Measurements from ENCODE around the gene WFDC6.

The WFDC6 gene

GRCh38 chr20:45518282-45518681 lies 21.0 kb downstream of the WFDC6 start:
- Histone ChIP-seq H3K4me1 (ENCODE audit: control insufficient read depth, insufficient read depth, low read length) (no peaks in the 10 kb centered on the region), H3K9me3 (ENCODE audit: control insufficient read depth, insufficient read depth, low read depth, low read length) (no peaks in the 10 kb centered on the region), H3K27me3 (ENCODE audit: control insufficient read depth, insufficient read depth, low read length) (peaks cover 22% of the 10 kb centered on the region)

DNA sequence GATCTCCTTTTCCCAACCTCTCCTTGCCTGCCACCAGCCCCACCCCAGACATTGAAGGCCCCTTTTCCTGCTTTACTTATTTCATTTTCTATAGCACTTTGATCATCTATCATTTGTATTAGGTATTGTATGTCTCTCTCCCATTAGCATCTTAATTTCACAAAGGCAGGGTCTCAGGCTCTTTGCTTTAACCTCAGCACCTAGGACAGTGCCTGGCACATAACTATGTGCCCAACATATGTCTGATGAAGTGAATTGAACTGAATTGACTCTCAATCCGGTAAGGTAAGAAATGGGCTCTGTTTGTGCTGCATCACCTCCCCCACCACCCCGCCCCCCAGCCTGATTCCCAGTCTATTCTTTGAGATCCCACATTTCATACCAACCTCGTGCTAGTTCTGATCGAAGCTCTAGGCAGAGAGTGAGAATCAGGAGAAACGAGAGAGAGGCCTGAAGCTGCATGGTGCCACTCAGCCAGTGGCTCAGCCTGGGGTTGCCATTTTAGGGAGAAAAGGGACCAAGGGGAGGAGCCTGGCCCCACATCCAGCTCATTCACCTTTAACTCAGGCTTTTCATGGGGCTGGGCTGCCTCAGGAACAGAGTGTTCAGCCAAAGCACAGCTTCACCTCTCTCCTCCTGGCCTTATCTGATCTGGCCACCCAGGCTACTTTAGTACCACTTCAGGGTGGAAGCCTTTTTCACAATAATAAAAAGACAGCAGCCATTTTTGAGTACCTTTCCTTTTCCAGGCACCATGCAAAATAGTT lies 24.0 kb downstream of the WFDC6 start, which contains the start of gene SPINT3:
Gene SPINT3, minus strand, starts transcription at position 476 of the 767 bp plus-strand sequence. Its CDS starts 14 bp downstream, at position 462.
- H3K27me3 ChIP-seq (ENCODE audit: control insufficient read depth, insufficient read depth, low read length), result peaks cover 20% of the 10 kb centered on the region; the same call in 1 of the 2 replicates

More at GRCh38 chr20:45518282-45518681, 21.0 kb downstream of the WFDC6 start:
- no peak overlapping the region for H3K4me3 ChIP-seq (ENCODE audit: low read depth, low read length)
- no peak overlapping the region for H3K9ac ChIP-seq (ENCODE audit: low read length)
- H3K36me3 ChIP-seq (ENCODE audit: control insufficient read depth, insufficient read depth, low read length), result no peaks in the 10 kb centered on the region
- no peak overlapping the region for H3K27ac ChIP-seq (ENCODE audit: low read depth, low read length)

GRCh38 chr20:45510242-45510862 lies 28.9 kb downstream of the WFDC6 start:
- Histone ChIP-seq H3K4me1 (ENCODE audit: control insufficient read depth, insufficient read depth, low read length) (no peaks in the 10 kb centered on the region), H3K27ac (ENCODE audit: low read depth, low read length) (no peak overlapping the region), H3K36me3 (ENCODE audit: control insufficient read depth, insufficient read depth, low read length) (no peaks in the 10 kb centered on the region), H3K4me3 (ENCODE audit: low read depth, low read length) (no peak overlapping the region), H3K27me3 (ENCODE audit: control insufficient read depth, insufficient read depth, low read length) (peaks cover 20% of the 10 kb centered on the region; the same call in 1 of the 2 replicates), H3K9ac (ENCODE audit: low read length) (no peak overlapping the region), H3K9me3 (ENCODE audit: control insufficient read depth, insufficient read depth, low read depth, low read length) (no peaks in the 10 kb centered on the region)

More for the DNA sequence above, 24.0 kb downstream of the WFDC6 start, which contains the start of gene SPINT3:
- H3K4me3 ChIP-seq (ENCODE audit: low read depth, low read length), result no peak within 1 kb of the TSS
- H3K4me1 ChIP-seq (ENCODE audit: control insufficient read depth, insufficient read depth, low read length), result no peaks in the 10 kb centered on the region
- H3K9ac ChIP-seq (ENCODE audit: low read length), result no peak within 1 kb of the TSS
- H3K27ac ChIP-seq (ENCODE audit: low read depth, low read length), result no peak within 1 kb of the TSS
- H3K36me3 ChIP-seq (ENCODE audit: control insufficient read depth, insufficient read depth, low read length), result no peaks in the 10 kb centered on the region
- H3K9me3 ChIP-seq (ENCODE audit: control insufficient read depth, insufficient read depth, low read depth, low read length), result no peaks in the 10 kb centered on the region

GRCh38 chr20:45509091-45509490 lies 30.2 kb downstream of the WFDC6 start:
- Histone ChIP-seq H3K27me3 (ENCODE audit: control insufficient read depth, insufficient read depth, low read length) (peaks cover 23% of the 10 kb centered on the region; the same call in 1 of the 2 replicates), H3K36me3 (ENCODE audit: control insufficient read depth, insufficient read depth, low read length) (no peaks in the 10 kb centered on the region), H3K4me1 (ENCODE audit: control insufficient read depth, insufficient read depth, low read length) (no peaks in the 10 kb centered on the region), H3K27ac (ENCODE audit: low read depth, low read length) (no peak overlapping the region), H3K4me3 (ENCODE audit: low read depth, low read length) (no peak overlapping the region), H3K9me3 (ENCODE audit: control insufficient read depth, insufficient read depth, low read depth, low read length) (no peaks in the 10 kb centered on the region), H3K9ac (ENCODE audit: low read length) (no peak overlapping the region)

- no peak overlapping the region for H3K9ac ChIP-seq (ENCODE audit: low read length)
- no peaks in the 10 kb centered on the region for H3K4me1 ChIP-seq (ENCODE audit: control insufficient read depth, insufficient read depth, low read length)
- H3K27ac ChIP-seq (ENCODE audit: low read depth, low read length), result no peak overlapping the region
- H3K36me3 ChIP-seq (ENCODE audit: control insufficient read depth, insufficient read depth, low read length), result no peaks in the 10 kb centered on the region
- no peak overlapping the region for H3K4me3 ChIP-seq (ENCODE audit: low read depth, low read length)
- no peaks in the 10 kb centered on the region for H3K9me3 ChIP-seq (ENCODE audit: control insufficient read depth, insufficient read depth, low read depth, low read length)
- peaks cover 16% of the 10 kb centered on the region; the same call in 1 of the 2 replicates for H3K27me3 ChIP-seq (ENCODE audit: control insufficient read depth, insufficient read depth, low read length)
Observed at GRCh38 chr20:45508068-45508886, 31.0 kb downstream of the WFDC6 start.

DNA sequence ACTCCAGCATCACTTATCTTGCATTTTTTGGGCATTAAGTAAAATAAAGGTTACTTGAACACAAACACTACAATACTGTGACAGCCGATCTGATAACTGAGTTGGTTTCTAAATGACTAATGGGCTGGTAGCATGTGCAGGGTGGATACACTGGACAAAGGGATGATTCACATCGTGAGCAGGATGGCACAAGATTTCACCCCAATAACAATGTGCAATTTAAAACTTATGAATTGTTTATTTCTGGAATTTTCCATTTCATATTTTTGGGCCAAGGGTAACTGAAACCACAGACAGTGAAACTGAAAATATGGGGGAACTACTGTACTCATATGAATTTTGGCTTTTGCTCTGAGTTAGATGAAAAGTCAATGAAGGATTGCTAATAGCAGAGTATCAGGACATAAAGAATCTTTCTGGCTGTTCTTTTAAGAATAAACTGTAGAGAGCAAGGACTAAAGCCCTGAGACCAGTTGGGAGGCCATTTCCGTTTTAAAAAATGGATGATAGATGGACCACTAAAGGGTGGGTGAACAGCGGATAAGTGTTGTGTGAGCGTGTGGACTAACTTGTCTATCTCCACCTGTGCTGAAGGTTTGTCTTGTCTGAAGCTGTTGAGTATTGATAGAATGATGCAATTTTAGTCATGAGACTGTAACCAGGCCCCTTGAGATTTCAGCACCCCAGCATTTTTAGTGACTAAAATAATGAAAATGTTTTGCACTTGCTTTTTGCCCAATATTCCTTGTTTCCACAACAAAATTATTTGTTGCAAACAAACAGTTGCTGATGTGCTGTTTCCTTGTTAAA lies 32.1 kb downstream of the WFDC6 start:
- H3K4me3 ChIP-seq (ENCODE audit: low read depth, low read length), result no peak overlapping the region
- no peak overlapping the region for H3K9ac ChIP-seq (ENCODE audit: low read length)
- no peaks in the 10 kb centered on the region for H3K9me3 ChIP-seq (ENCODE audit: control insufficient read depth, insufficient read depth, low read depth, low read length)
- H3K27me3 ChIP-seq (ENCODE audit: control insufficient read depth, insufficient read depth, low read length), result peaks cover 8% of the 10 kb centered on the region; the same call in 1 of the 2 replicates
- no peaks in the 10 kb centered on the region for H3K36me3 ChIP-seq (ENCODE audit: control insufficient read depth, insufficient read depth, low read length)
- H3K4me1 ChIP-seq (ENCODE audit: control insufficient read depth, insufficient read depth, low read length), result no peaks in the 10 kb centered on the region
- no peak overlapping the region for H3K27ac ChIP-seq (ENCODE audit: low read depth, low read length)

- H3K27me3 ChIP-seq (ENCODE audit: control insufficient read depth, insufficient read depth, low read length), result peaks cover 8% of the 10 kb centered on the region; the same call in 1 of the 2 replicates
- H3K4me3 ChIP-seq (ENCODE audit: low read depth, low read length), result no peak overlapping the region
- no peak overlapping the region for H3K9ac ChIP-seq (ENCODE audit: low read length)
- H3K27ac ChIP-seq (ENCODE audit: low read depth, low read length), result no peak overlapping the region
- no peaks in the 10 kb centered on the region for H3K4me1 ChIP-seq (ENCODE audit: control insufficient read depth, insufficient read depth, low read length)
- H3K36me3 ChIP-seq (ENCODE audit: control insufficient read depth, insufficient read depth, low read length), result no peaks in the 10 kb centered on the region
- no peaks in the 10 kb centered on the region for H3K9me3 ChIP-seq (ENCODE audit: control insufficient read depth, insufficient read depth, low read depth, low read length)
Observed at GRCh38 chr20:45506398-45506797, 32.9 kb downstream of the WFDC6 start.

- no peaks in the 10 kb centered on the region for H3K9me3 ChIP-seq (ENCODE audit: control insufficient read depth, insufficient read depth, low read depth, low read length)
- H3K4me1 ChIP-seq (ENCODE audit: control insufficient read depth, insufficient read depth, low read length), result no peaks in the 10 kb centered on the region; the same call in 1 of the 2 replicates
- H3K4me3 ChIP-seq (ENCODE audit: low read depth, low read length), result no peak overlapping the region
- H3K27me3 ChIP-seq (ENCODE audit: control insufficient read depth, insufficient read depth, low read length), result peaks cover 4% of the 10 kb centered on the region; the same call in 1 of the 2 replicates
- H3K27ac ChIP-seq (ENCODE audit: low read depth, low read length), result no peak overlapping the region
- H3K36me3 ChIP-seq (ENCODE audit: control insufficient read depth, insufficient read depth, low read length), result no peaks in the 10 kb centered on the region
- no peak overlapping the region for H3K9ac ChIP-seq (ENCODE audit: low read length)
Observed at GRCh38 chr20:45503403-45503802, 35.9 kb downstream of the WFDC6 start.

GRCh38 chr20:45502561-45502960 lies 36.7 kb downstream of the WFDC6 start:
- Histone ChIP-seq H3K27me3 (ENCODE audit: control insufficient read depth, insufficient read depth, low read length) (peaks cover 4% of the 10 kb centered on the region; the same call in 1 of the 2 replicates), H3K4me1 (ENCODE audit: control insufficient read depth, insufficient read depth, low read length) (no peaks in the 10 kb centered on the region; the same call in 1 of the 2 replicates), H3K27ac (ENCODE audit: low read depth, low read length) (no peak overlapping the region)

GRCh38 chr20:45501600-45501999 lies 37.7 kb downstream of the WFDC6 start:
- Histone ChIP-seq H3K4me1 (ENCODE audit: control insufficient read depth, insufficient read depth, low read length) (no peaks in the 10 kb centered on the region; the same call in 1 of the 2 replicates), H3K36me3 (ENCODE audit: control insufficient read depth, insufficient read depth, low read length) (no peaks in the 10 kb centered on the region), H3K9me3 (ENCODE audit: control insufficient read depth, insufficient read depth, low read depth, low read length) (no peaks in the 10 kb centered on the region), H3K9ac (ENCODE audit: low read length) (no peak overlapping the region), H3K4me3 (ENCODE audit: low read depth, low read length) (no peak overlapping the region), H3K27me3 (ENCODE audit: control insufficient read depth, insufficient read depth, low read length) (peaks cover 4% of the 10 kb centered on the region; the same call in 1 of the 2 replicates), H3K27ac (ENCODE audit: low read depth, low read length) (no peak overlapping the region)

More at GRCh38 chr20:45502561-45502960, 36.7 kb downstream of the WFDC6 start:
- H3K9ac ChIP-seq (ENCODE audit: low read length), result no peak overlapping the region
- no peaks in the 10 kb centered on the region for H3K36me3 ChIP-seq (ENCODE audit: control insufficient read depth, insufficient read depth, low read length)
- H3K4me3 ChIP-seq (ENCODE audit: low read depth, low read length), result no peak overlapping the region
- no peaks in the 10 kb centered on the region for H3K9me3 ChIP-seq (ENCODE audit: control insufficient read depth, insufficient read depth, low read depth, low read length)
